ENCODE measurements around the gene BOD1L2.

Gene BOD1L2

DNA sequence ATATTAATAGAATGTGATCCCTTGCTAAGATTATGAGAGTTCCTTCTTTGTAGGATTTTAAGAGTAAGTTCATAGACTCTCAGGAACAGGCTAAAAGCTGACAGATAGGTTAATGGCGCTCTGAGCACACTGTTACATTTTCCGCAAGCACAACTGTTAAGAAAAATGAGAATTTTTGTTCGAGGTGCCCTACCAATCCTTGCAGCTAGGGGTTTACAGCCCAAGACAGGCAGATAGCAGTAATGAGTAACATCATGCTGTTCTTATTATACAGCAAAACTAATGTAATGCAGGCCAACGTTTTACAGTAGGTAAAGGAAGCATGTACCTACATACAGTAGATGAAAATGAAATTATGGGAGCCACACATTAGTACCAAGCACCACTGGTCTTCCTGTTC, 11.2 kb upstream of the BOD1L2 start:
- no peaks in the 10 kb centered on the region for H3K4me1 Mint-ChIP-seq (ENCODE audit: low read depth in 2 of 2)
- H3K4me3 Mint-ChIP-seq = no peak overlapping the region
- ATAC-seq (replicated peaks) = no peak
- H3K27me3 Mint-ChIP-seq = peaks cover 15 to 32% of the 10 kb centered on the region in 2 donors
- no peaks in the 10 kb centered on the region for H3K36me3 Mint-ChIP-seq (ENCODE audit: insufficient read depth)
- no peaks in the 10 kb centered on the region for H3K9me3 Mint-ChIP-seq
- no peak for DNase-seq
- no peak overlapping the region for H3K27ac Mint-ChIP-seq

DNA sequence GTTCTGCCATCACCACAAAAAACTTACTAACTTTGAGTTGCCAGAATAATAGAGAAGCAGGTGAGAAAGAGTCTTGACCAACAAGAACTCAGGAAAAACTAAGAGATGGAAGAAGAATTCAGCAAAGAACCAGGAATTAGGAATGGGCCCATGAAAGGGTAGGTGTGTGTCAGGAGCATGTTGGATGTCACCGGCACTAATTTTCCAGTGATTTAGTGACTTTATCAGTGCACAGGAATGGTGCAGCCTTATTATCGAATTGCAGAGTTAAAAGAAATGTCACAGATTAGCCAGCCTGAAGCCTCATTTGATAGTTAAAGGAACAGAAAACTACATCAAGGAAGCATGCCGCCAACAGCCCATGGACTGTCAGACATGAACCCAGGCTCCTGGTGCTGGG, 9.0 kb upstream of the BOD1L2 start:
- Mint-ChIP-seq H3K4me1 (ENCODE audit: low read depth in 2 of 2) (no peaks in the 10 kb centered on the region), H3K4me3 (no peak overlapping the region), H3K36me3 (ENCODE audit: insufficient read depth) (no peaks in the 10 kb centered on the region), H3K27ac (no peak overlapping the region), H3K27me3 (peaks cover 6 to 35% of the 10 kb centered on the region in 2 donors), H3K9me3 (no peaks in the 10 kb centered on the region)
- DNase-seq (no peak), ATAC-seq (replicated peaks) (no peak)

DNA sequence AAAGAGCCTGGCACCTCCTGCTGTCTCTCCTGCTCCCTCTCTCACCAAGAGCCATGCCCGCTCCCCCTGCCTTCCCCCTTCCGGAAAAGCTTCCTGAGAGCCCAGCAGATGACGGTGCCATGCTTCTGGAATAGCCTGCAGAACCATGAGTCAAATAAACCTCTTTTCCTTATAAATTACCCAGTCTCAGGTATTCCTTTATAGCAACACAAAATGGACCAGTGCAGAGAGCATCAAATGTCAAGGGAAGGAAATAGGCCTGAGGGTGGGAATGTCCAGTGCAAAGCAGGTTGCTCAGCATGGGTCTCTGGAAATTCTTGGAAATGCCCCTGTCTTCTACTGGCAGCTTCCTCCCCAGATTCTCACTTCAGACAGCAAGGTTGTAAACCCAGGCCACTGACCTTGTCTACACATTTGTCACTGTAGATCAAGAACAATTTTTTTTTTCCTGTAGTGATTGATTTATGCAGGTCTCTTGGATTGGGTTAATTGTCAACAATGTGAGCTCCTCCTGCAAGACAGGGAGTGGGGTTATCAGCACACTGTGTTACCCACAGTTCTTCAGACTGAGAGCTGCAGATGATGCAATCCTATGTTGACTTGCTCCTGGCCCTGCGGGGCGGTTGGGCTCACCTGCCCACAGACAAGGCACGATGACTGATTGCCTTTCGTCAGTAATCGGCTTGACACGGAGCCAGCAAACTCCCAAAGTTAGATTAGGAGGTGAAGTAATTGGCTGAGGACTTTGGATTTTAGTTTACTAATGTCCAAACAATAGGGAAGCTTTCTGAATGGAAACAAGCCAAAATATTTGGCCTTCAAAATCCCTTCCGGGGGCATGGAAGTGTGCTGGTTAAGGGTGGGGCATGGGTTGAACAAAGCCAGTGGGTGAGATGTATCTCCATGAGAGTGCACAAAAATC, 5.4 kb upstream of the BOD1L2 start:
- H3K36me3 Mint-ChIP-seq (ENCODE audit: insufficient read depth) = no peaks in the 10 kb centered on the region
- no peaks in the 10 kb centered on the region for H3K9me3 Mint-ChIP-seq
- H3K27ac Mint-ChIP-seq = no peak overlapping the region
- peaks cover 8 to 36% of the 10 kb centered on the region in 2 donors for H3K27me3 Mint-ChIP-seq
- H3K4me3 Mint-ChIP-seq = no peak overlapping the region
- no peaks in the 10 kb centered on the region for H3K4me1 Mint-ChIP-seq (ENCODE audit: low read depth in 2 of 2)
- no peak for ATAC-seq (replicated peaks)
- DNase-seq = no peak

DNA sequence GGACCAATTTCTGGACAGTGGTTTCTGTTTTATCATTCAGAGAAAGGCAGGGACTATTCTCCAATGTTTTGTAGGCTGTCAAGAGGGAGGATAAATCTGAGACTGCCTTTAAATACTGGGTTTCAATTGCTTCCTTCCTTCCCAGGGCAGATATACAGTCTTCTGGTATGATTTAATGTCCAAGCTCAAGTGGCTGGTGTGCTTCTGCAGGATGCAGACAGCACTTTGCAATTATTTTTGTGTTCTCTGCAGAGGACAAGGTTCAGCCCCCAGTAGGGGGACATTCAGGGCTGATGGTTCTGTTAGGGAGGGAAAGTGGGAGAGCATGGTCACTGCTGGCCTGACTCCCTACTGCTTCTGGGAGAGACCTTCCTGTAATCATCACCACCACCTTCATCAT, 4.6 kb upstream of the BOD1L2 start:
- ATAC-seq (replicated peaks) (no peak), DNase-seq (no peak)
- H3K27ac Mint-ChIP-seq = no peak overlapping the region
- H3K9me3 Mint-ChIP-seq = peaks cover 0 to 3% of the 10 kb centered on the region in 2 donors
- peaks cover 12 to 36% of the 10 kb centered on the region in 2 donors for H3K27me3 Mint-ChIP-seq
- H3K4me3 Mint-ChIP-seq = no peak overlapping the region
- no peaks in the 10 kb centered on the region for H3K4me1 Mint-ChIP-seq (ENCODE audit: low read depth in 2 of 2)
- H3K36me3 Mint-ChIP-seq (ENCODE audit: insufficient read depth) = no peaks in the 10 kb centered on the region

DNA sequence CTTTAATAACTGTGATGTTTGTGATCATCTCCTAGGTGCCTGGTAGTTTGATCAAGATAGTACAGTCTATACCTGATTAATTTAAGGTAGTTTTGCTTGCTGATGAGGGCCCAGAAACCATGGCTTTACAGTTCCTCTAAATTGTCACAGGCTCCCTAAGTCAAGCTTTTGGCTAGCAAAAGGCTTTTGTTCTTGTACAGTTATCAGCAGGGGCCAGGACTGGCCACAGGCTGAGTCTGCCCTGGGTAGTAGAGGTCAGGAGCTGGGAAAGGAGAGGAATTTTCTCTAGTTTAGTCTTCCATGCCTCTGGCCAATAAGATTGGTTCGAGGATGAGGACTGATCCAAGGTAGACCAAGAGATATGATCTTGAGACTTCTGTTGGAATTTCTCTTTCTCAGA, 3.6 kb upstream of the BOD1L2 start:
- no peak overlapping the region for H3K27ac Mint-ChIP-seq
- peaks cover 12 to 36% of the 10 kb centered on the region in 2 donors for H3K27me3 Mint-ChIP-seq
- ATAC-seq (replicated peaks) = no peak

DNA sequence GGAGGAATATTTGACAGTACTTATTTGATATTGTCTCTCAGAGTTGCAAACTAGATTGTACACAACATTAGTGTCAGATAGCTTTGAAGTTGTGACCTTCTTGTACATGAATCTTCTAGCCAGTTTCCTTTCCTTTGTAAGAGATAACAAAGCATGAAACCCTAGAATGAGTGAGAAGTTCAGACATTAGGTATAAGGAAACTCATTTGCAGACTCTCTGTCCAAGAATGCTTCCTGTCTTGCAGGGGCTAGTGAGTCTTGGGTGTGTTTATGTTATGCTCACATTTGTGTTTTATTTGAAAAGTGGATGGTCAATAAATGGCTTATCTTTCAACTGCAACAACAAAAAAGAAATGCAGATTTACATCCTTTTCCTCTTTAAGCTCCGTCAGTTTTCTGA, 1.4 kb downstream of the BOD1L2 start:
- H3K36me3 Mint-ChIP-seq (ENCODE audit: insufficient read depth) = no peaks in the 10 kb centered on the region
- H3K27me3 Mint-ChIP-seq = peaks cover 30 to 40% of the 10 kb centered on the region in 2 donors
- H3K4me3 Mint-ChIP-seq = no peak overlapping the region
- H3K4me1 Mint-ChIP-seq (ENCODE audit: low read depth in 2 of 2) = no peaks in the 10 kb centered on the region
- H3K9me3 Mint-ChIP-seq = peaks cover 0 to 3% of the 10 kb centered on the region in 2 donors
- ATAC-seq (replicated peaks) (no peak), DNase-seq (no peak)
- H3K27ac Mint-ChIP-seq = no peak overlapping the region

More for the DNA sequence above, 3.6 kb upstream of the BOD1L2 start:
- no peak for DNase-seq
- H3K4me3 Mint-ChIP-seq = no peak overlapping the region
- peaks cover 0 to 3% of the 10 kb centered on the region in 2 donors for H3K9me3 Mint-ChIP-seq
- H3K4me1 Mint-ChIP-seq (ENCODE audit: low read depth in 2 of 2) = no peaks in the 10 kb centered on the region
- no peaks in the 10 kb centered on the region for H3K36me3 Mint-ChIP-seq (ENCODE audit: insufficient read depth)

DNA sequence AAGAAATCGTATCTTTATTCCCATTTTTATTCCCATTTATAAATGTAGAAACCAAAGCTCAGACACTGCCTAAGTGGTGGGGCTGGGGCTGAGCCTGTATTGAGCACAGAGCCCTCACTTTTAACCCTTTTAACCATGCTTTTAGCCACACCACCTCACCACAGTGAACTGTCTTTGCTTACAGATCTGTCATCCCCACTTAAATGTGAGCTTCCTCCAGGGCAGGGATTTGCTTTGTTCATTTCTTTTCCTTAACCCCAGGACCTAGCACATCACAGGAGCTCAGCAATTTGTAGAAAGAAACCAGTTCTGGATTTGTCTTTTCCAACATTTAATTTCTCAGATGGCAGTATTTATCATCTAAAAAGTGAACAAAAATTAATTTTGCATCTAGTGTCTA, 2.2 kb downstream of the BOD1L2 start:
- Mint-ChIP-seq H3K27me3 (peaks cover 30 to 47% of the 10 kb centered on the region in 2 donors), H3K4me1 (ENCODE audit: low read depth in 2 of 2) (no peaks in the 10 kb centered on the region), H3K27ac (no peak overlapping the region), H3K36me3 (ENCODE audit: insufficient read depth) (no peaks in the 10 kb centered on the region), H3K4me3 (no peak overlapping the region), H3K9me3 (peaks cover 0 to 3% of the 10 kb centered on the region in 2 donors)
- DNase-seq = no peak
- no peak for ATAC-seq (replicated peaks)

DNA sequence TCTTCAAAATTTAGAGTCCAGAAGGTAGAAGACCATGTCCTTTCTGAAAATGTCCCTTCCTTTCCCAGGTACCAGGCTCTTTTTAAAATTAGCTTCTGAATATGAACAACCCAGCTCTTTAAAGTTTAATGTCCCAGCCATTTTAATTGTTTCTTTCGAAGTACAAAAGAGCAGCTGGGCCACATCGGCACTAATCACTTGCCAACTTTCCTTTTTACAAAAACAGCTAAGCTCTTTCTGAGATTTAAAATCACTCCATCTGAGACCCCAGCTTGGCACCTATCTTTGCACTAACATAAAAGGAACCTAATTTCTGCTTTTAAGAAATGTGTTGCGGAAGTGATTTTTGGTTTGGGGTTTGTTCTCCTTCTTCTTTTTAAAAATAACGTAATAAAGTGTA, 2.6 kb downstream of the BOD1L2 start:
- H3K27me3 Mint-ChIP-seq = peaks cover 30 to 45% of the 10 kb centered on the region in 2 donors
- H3K36me3 Mint-ChIP-seq (ENCODE audit: insufficient read depth) = no peaks in the 10 kb centered on the region
- no peak overlapping the region for H3K4me3 Mint-ChIP-seq
- peaks cover 0 to 3% of the 10 kb centered on the region in 2 donors for H3K9me3 Mint-ChIP-seq
- ATAC-seq (replicated peaks) (no peak), DNase-seq (no peak)
- H3K27ac Mint-ChIP-seq = no peak overlapping the region
- no peaks in the 10 kb centered on the region for H3K4me1 Mint-ChIP-seq (ENCODE audit: low read depth in 2 of 2)

DNA sequence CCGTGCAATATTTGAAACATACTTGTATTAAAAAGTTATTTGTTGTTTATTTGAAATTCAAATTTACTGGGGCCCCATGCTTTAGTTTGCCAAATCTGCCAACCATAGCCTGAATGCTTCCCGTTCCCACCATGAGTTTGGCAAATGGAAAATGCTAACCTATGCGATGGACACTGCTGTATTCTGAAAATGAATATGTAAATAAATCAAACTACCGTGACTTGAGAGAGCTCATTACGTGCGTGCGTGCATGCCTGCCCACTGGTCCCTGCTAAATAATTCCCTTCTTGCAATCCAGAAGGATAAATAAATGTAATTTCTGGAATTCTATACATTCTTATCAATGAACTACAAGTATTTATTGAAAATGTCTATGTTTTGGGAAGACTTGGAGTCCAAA, 3.2 kb downstream of the BOD1L2 start:
- DNase-seq (no peak), ATAC-seq (replicated peaks) (no peak)
- Mint-ChIP-seq H3K4me3 (no peak overlapping the region), H3K36me3 (ENCODE audit: insufficient read depth) (no peaks in the 10 kb centered on the region), H3K9me3 (peaks cover 0 to 3% of the 10 kb centered on the region in 2 donors), H3K4me1 (ENCODE audit: low read depth in 2 of 2) (no peaks in the 10 kb centered on the region), H3K27me3 (peaks cover 30 to 39% of the 10 kb centered on the region in 2 donors), H3K27ac (no peak overlapping the region)

DNA sequence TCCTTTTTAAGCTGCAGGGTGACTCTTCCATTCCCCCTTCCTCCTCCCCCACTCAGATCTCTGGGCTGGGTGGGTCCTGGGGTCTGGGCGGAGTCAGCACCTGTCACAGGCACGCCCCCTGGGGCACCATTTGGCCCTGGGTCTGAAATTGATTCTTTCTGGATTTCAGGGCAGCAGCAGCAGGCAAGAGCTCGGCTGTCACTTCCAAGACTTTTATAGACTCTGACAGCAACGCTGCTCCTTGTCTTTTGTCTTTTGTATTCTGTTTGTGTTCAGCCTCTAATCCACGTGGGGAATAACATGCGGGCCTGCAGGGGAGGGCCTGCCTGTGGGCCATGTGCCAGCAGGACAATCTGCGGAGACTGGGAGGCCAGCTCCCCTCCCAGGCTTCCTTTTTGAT, 3.9 kb downstream of the BOD1L2 start:
- peaks cover 30 to 43% of the 10 kb centered on the region in 2 donors for H3K27me3 Mint-ChIP-seq
- no peak overlapping the region for H3K27ac Mint-ChIP-seq
- H3K4me3 Mint-ChIP-seq = no peak overlapping the region
- H3K9me3 Mint-ChIP-seq = peaks cover 0 to 3% of the 10 kb centered on the region in 2 donors
- DNase-seq (no peak), ATAC-seq (replicated peaks) (no peak)
- H3K4me1 Mint-ChIP-seq (ENCODE audit: low read depth in 2 of 2) = no peaks in the 10 kb centered on the region
- no peaks in the 10 kb centered on the region for H3K36me3 Mint-ChIP-seq (ENCODE audit: insufficient read depth)

DNA sequence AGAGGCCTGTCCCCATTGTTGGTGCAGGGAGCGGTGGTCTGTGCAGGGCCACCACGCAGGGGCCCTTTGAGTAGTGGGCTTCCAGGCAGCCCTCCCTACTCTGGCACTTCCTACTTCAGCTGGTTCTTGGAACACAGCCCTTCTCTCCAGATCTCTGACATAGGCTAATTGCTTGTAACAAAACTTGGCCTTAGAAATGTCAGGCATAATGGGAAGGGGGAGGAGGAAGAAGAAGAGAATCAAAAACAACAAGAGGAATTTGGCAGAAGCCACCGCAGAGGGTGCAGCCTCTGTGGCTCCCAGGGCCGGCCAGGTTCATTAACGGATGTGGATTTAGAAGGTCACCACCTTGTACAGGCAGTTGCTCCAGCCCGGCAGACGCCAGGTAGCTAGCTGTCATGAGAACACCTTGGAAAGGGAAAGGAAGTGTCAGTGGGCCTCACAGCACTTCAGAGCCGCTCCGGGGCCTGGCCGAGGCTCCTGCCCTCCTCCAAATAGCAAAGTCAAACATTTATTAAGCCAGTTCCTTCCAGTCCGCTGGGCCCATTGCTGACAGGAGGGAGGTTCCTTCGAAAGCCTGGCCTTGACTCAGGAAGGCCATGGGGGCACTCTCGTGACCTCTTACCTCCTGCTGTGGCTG, 7.4 kb downstream of the BOD1L2 start:
- Mint-ChIP-seq H3K4me3 (no peak overlapping the region), H3K36me3 (ENCODE audit: insufficient read depth) (no peaks in the 10 kb centered on the region)

DNA sequence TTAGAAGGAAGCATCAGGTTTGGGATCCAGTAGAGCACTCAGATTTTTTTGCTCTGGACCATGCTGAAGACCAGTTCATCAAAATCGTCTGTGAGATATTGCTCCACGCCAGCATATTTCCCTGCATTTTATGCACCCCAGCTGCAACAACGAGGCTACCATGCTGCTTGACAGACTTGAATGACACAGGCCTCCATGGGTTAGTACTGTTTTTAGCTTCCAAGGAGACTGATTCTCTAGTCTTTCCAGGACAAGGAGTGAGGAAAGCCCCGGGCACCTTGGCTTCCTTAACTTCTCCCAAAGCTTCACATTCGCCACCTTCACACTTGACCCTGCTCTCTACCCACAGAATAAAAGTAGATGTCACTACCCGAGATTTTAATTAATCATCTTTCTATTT, 17.5 kb downstream of the BOD1L2 start:
- peaks cover 4% of the 10 kb centered on the region for H3K36me3 Mint-ChIP-seq (ENCODE audit: insufficient read depth)
- H3K9me3 Mint-ChIP-seq = peaks cover 2 to 8% of the 10 kb centered on the region in 2 donors
- ATAC-seq (replicated peaks) = no peak
- H3K4me3 Mint-ChIP-seq = no peak overlapping the region
- H3K27me3 Mint-ChIP-seq = peaks cover 14 to 16% of the 10 kb centered on the region in 2 donors
- DNase-seq = no peak
- no peaks in the 10 kb centered on the region for H3K4me1 Mint-ChIP-seq (ENCODE audit: low read depth in 2 of 2)
- no peak overlapping the region for H3K27ac Mint-ChIP-seq

More for the DNA sequence above, 7.4 kb downstream of the BOD1L2 start:
- H3K27ac Mint-ChIP-seq = no peak overlapping the region
- no peaks in the 10 kb centered on the region for H3K9me3 Mint-ChIP-seq
- H3K27me3 Mint-ChIP-seq = peaks cover 18 to 56% of the 10 kb centered on the region in 2 donors
- no peaks in the 10 kb centered on the region for H3K4me1 Mint-ChIP-seq (ENCODE audit: low read depth in 2 of 2)
- DNase-seq (no peak), ATAC-seq (replicated peaks) (no peak)

DNA sequence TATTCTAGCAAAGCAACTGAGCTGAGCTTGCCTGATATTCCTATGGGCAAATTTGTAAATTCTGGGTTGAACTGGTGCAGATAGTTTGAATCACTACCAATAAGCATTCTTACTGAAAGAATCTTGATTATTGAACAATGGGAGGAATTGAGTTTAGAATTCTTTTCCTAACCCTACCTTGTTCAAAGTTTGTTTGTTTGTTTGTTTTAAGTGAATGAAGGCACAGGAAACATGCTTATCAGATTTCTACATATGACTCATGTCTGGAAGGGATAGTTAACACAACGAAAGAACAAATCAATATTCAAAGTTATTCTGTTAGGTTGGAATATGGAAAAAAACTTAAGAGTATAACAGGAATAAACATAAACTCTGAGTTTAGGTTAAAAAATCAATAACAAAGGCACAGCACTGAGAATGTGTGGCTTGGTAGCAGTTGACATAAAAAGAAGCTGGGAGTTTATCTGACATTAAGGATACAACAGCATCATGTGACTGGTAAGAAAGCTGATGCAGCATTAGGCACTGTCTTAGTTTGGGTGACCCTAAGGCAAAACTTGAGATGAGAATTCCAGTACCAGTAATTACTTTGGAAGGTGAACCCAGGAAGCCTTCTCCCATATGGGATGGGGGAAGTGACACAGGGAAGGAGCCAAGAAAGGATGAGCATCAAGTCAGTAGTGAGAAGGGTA, 20.9 kb downstream of the BOD1L2 start:
- Mint-ChIP-seq H3K27me3 (peaks cover 14 to 16% of the 10 kb centered on the region in 2 donors), H3K4me1 (ENCODE audit: low read depth in 2 of 2) (no peaks in the 10 kb centered on the region), H3K9me3 (peaks cover 4 to 16% of the 10 kb centered on the region in 2 donors), H3K27ac (no peak overlapping the region), H3K4me3 (no peak overlapping the region), H3K36me3 (ENCODE audit: insufficient read depth) (no peaks in the 10 kb centered on the region)
- DNase-seq (no peak), ATAC-seq (replicated peaks) (no peak)
